ENCODE data around the gene KCNK6.

- TF ChIP-seq POLR2AphosphoS5 (IDR thresholded peaks at IDR 0.05; ENCODE audit: low read depth, low read length) (no peak), SPI1 (IDR thresholded peaks at IDR 0.05; ENCODE audit: low read depth, low read length) (no peak), POLR2A (IDR thresholded peaks at IDR 0.05; ENCODE audit: low read depth, low read length) (no peak), TAF1 (IDR thresholded peaks at IDR 0.05; ENCODE audit: low read depth, low read length) (no peak), PAX5 (IDR thresholded peaks at IDR 0.05; ENCODE audit: insufficient read depth, low read length, severe bottlenecking) (no peak)
These were observed 13.6 kb downstream of the KCNK6 start for GRCh38 chr19:38333245-38333644.

Measured in GM12891 (cell line).